OCI-M1 (cell line): ENCODE measurements around the gene ANTXR2.
"Not testable (repeated sequence)": the region's sequence is repeated elsewhere in the genome, so short reads cannot be mapped to it uniquely, and the experiment has no call there.

Experiments
- DNase-seq: peaks from one replicate; lab custom pipeline; 2025; lab: John Stamatoyannopoulos, UW

The ANTXR2 gene

GRCh38 chr4:79991100-79991499, 81.9 kb downstream of the ANTXR2 start:
- not testable (repeated sequence) for DNase-seq

DNA sequence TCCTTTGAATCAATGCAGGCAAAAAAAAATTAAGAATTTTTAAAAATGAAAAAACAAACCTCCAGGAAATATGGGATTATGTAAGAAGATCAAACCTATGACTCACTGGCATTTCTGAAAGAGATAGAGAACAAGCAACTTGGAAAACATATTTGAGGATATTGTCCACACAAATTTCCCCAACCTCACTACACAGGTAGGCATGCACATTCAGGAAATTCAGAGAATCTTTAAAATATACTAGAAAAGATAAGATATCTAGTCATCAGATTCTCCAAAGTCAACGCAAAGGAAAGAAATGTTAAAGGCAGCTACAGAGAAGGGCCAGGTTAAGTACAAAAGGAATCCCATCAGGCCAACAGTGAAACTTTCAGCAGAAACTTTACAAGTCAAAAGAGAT, 85.6 kb downstream of the ANTXR2 start:
- no peak for DNase-seq

- DNase-seq, result no peak
Observed at GRCh38 chr4:79983431-79983830, 89.6 kb downstream of the ANTXR2 start.

GRCh38 chr4:79982601-79983322, 90.3 kb downstream of the ANTXR2 start:
- no peak for DNase-seq

- DNase-seq, result no peak
Observed at GRCh38 chr4:79980448-79980847, 92.6 kb downstream of the ANTXR2 start.

- peak; percentile 5 for DNase-seq
Observed at GRCh38 chr4:79979785-79980437, 93.1 kb downstream of the ANTXR2 start.

DNA sequence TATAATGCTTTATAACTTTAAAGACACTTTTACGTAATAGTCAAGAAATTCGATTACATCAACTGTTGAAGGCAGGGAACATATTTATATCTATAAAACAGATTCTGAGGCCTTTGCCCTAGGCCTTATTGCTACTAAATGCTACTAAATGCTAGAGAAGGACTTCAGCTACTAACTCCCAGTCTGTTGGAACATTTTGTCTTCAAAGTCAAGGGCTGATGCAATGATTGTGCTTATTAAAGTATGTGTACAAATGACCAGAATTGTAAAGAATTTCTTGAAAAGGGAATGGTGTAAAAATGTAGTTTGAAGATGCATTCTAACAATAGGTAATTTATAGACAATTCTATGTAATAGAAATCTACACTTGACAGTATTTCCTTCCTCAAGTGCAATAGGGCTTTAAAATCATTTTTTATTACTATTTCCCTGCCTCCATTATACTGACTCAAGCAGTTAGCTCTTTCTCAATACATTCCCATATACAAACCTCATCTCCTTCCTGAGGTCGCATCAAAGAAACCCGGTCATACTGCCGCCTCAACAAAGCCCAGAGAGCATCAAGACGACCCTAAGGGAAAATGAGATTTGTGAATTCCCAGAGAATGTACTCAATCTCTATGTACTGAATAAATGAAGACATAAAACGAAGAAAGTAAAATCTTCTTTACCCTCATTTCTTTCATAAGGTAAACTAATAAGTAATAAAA, 95.7 kb downstream of the ANTXR2 start:
- DNase-seq, result no peak

- DNase-seq, result no peak
Observed at GRCh38 chr4:79964400-79965211, 108.4 kb downstream of the ANTXR2 start.

- DNase-seq, result no peak
Observed at GRCh38 chr4:79964020-79964399, 109.0 kb downstream of the ANTXR2 start.

- no peak for DNase-seq
Observed at GRCh38 chr4:79959652-79960051, 113.4 kb downstream of the ANTXR2 start.

GRCh38 chr4:79958466-79959264, 114.4 kb downstream of the ANTXR2 start:
- DNase-seq, result peak; percentile 5

- no peak for DNase-seq
Observed at GRCh38 chr4:79949178-79949577, 123.9 kb downstream of the ANTXR2 start.

DNA sequence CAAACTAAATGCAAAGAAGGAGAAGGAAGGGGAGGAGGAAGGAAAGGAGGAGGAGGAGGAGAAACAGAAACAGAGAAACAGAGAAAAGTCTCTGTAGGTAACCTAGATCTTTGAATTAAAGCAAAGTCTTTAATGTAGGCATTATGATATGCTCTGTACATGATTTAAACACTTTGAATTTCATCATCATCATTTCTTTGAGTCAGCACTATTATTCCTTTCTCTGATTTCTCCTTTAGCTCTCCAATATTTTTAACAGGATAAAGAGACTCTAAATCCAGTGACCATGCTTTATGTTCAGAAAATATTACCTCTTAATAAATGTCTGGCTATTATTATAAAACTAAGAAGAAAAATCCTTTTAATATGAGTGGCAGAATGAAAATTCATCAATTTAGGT, 124.3 kb downstream of the ANTXR2 start:
- DNase-seq, result no peak

- DNase-seq, result no peak
Observed at GRCh38 chr4:79948261-79948660, 124.8 kb downstream of the ANTXR2 start.

GRCh38 chr4:79947386-79947785, 125.6 kb downstream of the ANTXR2 start:
- no peak for DNase-seq

GRCh38 chr4:79935274-79935673, 137.8 kb downstream of the ANTXR2 start:
- DNase-seq, result no peak

- no peak for DNase-seq
Observed at GRCh38 chr4:79934660-79935059, 138.4 kb downstream of the ANTXR2 start.

DNA sequence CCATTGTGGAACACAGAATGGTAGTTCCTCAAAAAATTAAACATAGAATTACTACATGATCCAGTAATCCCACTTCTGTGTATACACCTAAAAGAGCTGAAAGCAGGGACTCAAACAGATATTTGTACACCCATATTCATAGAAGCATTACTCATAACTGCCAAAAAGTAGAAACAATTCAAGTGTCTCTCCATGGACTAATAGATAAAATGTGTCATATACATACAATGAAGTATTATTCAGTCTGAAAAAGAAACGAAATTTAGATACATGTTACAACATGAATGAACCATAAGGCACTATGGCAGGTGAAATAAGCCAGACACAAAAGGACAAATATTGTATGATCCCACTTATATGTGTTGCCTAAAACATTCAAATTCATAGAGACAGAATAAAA, 145.1 kb downstream of the ANTXR2 start:
- no peak for DNase-seq

- DNase-seq, result no peak
Observed at GRCh38 chr4:79923281-79923680, 149.7 kb downstream of the ANTXR2 start.

DNA sequence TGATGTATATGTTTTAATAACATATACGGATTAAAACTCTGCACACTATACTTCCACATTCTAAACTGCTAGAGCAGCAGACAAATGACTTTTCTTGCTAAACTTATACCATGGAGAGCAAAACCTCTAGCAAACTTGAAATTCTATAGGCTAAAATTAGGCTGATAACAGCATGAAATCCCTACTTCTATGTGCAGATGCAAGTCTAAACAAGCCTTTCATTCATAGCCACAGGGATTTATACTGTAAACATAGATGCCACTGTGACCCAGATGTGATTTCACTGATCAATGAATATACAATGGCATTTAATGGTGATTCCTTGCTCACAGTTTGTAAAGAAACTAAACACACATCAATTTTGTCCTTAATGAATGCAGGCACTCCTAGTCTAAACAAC, 151.0 kb downstream of the ANTXR2 start:
- DNase-seq, result no peak

GRCh38 chr4:79920163-79920853, 152.7 kb downstream of the ANTXR2 start:
- no peak for DNase-seq
